ENCODE measurements around the gene DGCR2.

- TF ChIP-seq CTCF (IDR thresholded peaks at IDR 0.05; ENCODE audit: insufficient read depth, low read length, poor library complexity, severe bottlenecking) (no peak), EZH2phosphoT487 (conservative IDR thresholded peaks at IDR 0.05; ENCODE audit: low read length) (no peak)
These were observed 72.1 kb downstream of the DGCR2 start for GRCh38 chr22:19050117-19050516.
